GM18499 (cell line): ENCODE results near the gene STK24.

Source experiments
- ATAC-seq: cut with Tn5 transposase; IDR thresholded peaks from one replicate; pipeline ENCODE4 v1.9.1; 2021; ENCODE audit warnings: moderate number of reproducible peaks; ENCODE audit not compliant: insufficient read depth, unreplicated experiment

Gene STK24

DNA sequence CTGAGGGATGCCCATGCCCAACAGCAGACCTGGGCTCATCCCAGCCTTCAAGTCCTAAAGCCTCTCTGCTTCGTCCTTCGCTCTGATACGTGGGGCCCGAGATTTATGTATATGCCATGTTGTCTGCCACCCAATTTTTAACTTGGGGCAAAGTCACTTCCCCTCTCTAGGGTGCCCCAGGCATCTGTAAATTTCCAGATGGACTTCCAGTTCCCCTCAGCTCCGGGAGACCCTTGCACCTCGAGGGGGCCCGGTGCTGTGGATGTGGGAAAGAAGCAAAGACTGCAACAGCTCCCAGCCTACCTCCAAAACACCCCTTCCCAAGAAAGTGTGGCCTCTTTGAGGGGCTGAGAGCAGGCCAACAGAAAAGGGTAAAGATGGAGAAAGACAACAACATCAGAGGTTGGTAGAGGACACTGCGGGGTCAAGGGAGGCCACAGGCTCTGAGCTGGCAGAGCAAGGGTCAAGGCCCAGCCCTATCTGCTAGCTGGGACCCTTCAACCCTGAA, 97.4 kb downstream of the STK24 start:
- ATAC-seq, result no peak

DNA sequence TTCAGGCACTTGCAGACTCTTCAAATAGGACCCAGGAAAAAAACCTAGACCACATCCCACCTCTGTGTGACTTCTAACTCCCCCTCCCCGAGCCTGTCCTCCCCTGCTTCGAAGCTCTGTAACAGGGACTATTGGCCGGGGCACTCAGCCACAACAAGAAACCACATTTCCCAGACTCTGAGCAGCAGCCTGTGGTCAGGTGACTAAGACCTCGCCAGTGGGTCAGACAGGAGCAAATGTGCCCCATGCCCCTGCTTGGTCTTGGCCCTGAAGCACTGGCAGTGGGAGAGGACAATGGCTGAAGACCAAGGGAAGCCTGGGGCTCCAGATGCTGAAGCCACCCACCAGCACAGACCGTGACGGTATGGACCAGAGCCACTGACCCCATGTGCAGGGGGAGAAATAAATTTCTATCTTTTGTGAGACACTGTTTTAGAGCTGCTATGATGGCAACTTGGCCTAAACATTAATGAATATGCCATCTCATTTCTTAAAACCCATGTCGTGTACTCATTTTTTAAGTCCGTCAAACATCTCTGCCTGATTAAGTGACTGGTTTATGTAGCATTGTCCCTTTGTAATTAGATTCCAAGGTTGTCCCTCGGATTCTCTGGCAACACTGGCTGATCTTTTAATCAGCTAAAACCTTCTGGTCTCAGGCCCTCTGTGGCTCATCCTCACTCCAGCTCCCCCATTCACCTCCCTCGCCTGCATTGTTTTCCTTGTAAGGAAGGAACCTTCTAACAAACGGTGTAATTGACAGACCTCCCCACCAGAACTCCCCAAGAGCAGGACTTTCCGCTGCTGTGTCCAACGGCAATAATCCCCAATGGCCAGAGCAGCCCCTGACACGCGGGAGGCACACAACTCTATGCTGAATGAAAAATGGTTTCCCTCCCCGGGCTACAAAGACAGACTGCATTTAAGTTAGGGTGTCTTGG, 98.4 kb downstream of the STK24 start:
- no peak for ATAC-seq

DNA sequence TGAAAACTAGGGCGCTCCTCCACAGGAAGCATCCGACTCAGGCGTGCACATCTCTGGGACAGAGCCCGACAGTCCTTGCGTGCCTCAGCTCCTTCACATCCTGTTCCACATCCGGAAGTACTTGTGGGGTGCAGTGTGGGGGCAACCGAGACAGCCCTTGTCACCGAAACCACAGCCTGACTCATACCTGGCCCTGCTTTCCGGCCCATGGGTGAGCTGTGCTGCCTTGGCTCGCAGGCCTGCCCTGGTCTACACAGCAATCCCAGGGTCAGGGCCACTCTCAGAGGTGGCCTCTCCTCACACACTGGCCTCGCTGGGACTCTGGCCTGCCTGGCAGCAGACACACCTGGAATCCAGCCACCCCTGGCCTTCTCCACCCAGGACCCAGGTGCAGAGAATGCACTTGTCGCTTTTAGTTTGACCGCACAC, 100.4 kb downstream of the STK24 start:
- peak; percentile 87 for ATAC-seq

DNA sequence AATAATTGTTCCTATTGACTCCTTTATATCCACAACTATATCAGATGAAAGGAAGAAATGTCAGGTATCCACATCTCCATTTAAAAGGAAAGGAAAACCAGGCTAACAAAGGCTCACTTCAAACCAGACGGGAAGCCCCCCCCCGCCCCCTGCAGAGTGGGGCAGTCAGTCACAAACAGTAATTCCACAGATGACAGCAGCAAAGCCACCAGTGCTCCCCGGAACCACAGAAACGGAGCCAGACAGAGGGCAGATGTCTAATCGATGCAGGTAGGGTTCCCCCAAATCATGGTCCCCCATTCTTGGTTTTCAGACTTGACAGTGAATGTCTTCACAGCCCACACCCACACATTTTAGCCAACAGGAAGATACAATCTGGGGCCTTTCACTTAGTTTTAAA, 100.8 kb downstream of the STK24 start:
- peak; percentile 17 for ATAC-seq

DNA sequence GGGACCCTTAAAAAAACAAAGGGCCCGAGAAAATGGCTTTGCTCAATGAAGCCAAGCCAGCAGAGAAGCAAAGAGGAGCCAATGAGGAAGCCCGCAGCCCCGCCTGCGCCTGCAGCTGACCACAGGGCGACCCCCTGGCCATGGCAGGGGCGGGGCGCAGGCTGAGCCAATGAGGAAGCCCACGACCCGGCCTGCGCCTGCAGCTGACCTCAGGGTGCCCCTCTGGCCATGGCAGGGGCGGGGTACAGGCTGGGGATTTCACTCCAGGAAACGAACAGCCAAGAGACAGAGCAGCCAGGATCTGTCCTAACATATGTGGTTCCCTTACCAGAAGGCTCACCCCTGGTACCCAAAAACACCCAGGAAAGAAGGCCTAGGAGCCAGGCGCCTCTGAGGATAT, 101.4 kb downstream of the STK24 start:
- ATAC-seq, result no peak

DNA sequence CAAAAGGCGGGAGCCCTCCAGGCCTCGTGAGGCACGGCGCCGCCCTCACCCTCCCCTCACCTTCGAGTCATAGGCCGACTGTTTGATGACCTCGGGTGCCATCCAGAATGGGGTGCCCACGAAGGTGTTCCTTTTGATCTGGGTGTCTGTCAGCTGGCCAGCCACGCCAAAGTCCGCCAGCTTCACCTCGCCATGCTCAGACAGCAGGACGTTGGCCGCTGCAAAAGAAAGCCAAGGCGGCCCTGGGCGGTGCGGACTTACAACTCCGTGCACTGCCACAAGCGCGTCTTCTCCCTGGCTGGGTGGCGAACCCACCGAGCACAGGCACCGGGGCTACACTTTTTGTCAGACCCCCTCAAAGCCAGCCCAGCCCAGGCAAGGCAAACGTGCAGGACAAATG, 102.1 kb downstream of the STK24 start:
- ATAC-seq, result no peak

DNA sequence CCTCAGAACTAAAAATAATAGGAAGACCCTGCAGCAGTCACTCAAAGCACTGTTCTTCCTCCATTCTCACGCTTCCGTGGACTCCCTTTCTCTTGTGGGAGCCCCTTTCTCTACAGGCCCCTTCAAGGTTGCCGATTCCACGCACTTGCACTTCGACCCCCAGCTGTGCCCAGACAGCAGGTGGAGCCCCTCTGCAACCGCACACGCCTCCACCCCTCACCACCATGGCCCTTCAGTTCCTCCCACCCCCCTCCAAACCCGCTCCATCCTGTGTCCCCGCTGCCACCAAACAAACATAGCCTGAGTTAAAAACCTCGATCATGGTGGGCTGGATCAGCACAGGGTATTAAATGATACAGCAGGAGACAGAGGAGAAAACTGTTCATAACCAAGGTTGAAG, 102.6 kb downstream of the STK24 start:
- no peak for ATAC-seq

DNA sequence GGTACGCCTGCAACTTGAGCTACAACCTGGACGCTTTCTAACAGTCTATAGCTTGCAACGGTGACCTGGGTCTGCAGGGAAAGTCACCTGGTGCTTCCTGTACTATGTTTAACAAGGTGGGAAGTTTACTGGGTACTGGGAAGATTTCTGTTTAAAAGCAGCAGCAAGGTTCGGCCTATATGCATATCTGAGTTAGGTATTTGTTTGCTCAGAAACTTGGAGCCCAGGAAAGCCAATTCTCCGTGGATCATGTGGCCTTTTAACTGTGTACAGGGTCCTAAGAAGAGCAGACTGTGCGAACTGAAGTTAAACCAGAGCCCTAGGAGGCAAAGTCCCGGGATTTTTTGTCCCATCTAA, 103.1 kb downstream of the STK24 start:
- ATAC-seq, result no peak

DNA sequence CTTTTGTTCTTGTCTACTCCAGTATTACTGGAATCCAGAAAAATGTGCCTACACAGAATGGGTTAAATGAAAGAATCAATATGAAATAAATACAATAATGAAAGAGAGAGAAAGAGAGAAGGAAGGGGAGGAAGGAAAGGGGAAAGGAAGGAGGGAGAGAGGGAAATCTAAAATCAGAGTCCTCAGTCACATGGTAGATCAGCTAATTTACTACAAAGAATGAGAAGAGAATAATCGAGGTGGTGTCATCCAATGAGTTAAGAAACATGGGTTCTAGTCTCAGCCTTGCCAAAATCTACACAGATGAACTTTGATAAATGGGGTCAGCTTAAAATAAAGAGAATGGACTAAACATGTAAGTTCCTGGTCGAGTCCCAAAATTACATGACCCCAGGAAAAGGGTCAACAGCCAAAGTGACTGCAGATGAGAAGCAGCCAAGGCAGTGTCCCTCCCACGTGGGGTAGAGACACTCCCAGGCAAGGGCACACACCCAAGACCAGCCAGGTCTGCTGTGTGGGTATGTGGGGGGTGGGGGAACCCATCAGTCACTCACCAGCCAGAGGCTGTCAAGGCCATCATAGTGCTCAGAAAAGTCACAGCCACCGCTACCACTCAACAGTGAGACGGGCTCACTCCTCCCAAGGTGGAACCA, 103.6 kb downstream of the STK24 start:
- no peak for ATAC-seq

DNA sequence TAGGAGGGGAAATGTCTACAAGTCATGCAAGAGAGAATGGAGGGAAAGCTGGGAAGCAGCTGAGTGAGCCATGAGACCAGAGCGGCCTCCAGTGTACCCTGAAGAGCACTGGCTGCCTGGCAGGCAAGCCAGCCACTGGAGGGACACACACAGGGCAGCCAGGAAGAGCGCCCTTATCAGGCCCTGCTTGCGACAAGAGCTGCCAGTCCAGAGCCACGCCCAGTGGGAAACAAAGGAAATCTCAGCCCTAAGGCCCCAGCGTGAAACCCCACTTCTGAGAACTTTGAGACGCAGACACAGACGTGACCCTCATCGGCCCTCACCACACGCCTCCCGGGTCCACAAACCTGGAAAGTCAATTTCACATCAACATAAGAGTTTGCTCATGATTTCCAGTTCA, 105.0 kb downstream of the STK24 start:
- ATAC-seq, result no peak

DNA sequence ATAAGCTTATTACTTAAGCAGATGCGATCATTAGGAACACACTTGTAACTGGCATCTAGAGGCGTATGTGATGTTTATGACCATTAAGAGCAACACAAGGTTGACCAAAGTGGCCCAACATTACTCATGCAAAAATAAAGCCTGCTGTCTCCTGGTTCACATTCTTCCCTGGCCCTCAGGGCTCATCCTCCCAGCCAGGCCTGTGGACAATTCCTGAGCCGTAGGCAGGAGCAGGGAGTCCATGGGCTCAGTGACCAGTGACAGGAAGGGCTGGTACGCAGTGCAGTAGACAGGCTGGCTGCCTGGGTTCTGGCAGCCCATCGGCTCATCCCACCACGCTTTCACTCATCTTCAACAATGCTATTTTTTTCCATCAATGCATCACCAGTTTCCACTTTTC, 106.0 kb downstream of the STK24 start:
- ATAC-seq, result no peak

DNA sequence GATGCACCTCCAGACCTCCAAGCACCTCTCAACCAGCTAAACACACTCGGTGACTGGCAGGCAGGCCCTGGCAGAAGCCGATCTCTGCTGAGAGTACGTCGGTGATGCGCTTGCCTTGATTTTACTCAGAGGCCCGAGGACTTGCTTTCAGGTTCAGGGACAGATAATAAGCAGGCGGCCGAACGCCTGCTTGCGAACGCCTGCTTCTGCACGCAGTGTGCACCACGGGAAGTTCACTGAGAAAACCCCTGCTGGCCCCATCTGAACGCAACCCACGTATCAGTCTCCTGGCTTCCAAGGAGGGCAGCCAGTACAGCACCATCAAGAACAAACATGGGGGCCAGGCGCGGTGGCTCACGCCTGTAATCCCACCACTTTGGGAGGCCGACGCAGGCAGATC, 108.0 kb downstream of the STK24 start:
- no peak for ATAC-seq

DNA sequence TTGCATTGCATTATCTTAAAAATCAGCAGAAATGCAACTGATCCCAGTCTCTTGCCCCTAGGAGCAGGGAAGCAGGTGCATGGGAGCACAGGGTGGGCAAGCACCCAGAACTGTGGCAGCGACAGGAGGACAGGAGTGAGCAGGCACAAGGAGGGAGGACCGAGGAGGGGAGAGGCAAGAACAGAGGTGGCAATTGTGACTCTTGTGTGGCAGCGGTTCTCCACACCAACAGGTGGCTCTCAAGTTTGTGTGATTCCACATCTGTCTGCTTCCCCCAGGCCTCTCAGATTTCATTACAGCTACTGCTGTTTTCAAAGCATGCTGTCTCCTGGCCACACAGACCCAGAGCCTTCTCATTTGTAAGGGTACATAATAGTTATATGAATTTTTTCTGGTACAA, 108.5 kb downstream of the STK24 start:
- ATAC-seq, result no peak

DNA sequence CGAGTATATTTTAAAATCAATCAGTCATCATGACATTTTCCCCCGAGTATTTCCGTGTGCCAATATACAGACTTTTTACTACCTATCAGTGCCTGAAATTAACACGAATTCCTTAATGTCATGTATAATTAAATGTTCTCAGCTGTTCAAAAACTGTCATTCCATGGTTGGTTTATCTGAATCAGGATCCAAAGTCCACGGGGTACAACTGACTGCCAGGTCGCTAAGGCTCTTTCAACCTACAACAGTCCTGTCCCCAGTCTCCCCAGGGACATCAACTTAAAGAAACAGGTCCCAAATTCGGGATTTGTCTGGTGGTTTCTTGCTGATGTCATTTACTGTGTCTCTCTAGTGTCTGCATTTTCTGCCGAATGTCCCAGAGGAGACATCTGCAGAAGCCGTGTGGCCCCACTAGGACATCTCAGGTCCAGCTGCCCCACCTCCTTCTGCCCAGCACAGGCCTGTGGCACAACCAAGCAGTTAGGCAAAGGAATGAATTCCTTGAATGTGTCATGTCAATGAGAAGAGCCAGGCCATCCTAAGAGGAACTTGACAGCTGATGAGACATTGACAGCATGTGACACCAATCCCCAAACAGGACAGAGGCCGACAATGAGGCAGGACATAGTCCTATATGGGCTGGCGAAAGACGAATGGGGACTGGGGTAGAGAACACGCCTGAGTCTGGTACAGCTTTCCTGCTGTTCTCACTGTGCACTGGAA, 109.5 kb downstream of the STK24 start:
- no peak for ATAC-seq

DNA sequence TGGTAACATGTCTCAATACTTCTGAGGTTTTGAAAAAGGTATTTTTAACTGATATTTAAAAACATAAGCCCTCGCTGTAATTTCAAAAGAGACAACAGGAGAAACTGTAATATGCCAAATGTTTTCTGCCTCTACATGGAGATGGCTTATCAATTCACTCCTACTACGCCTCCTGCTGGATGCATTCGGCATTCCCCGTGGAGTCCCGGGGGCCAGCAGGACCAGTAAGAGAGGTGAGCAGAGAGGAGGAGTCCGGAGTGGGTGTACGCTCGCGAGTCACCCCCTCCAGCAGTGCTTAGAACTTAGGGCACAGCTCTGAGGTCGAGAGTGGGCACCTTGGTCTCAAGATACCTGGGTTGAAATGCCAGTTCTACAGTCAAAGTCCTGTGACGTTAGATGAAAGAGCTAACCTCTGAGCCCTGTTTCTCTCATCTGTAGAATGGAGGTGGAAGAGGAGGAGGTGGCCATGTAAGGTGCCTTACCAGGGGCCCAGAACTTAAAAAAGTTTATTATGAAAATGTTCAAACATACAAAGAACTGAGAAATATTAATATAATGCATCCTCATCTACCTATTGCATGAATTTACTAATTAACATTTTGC, 110.2 kb downstream of the STK24 start:
- ATAC-seq, result no peak

DNA sequence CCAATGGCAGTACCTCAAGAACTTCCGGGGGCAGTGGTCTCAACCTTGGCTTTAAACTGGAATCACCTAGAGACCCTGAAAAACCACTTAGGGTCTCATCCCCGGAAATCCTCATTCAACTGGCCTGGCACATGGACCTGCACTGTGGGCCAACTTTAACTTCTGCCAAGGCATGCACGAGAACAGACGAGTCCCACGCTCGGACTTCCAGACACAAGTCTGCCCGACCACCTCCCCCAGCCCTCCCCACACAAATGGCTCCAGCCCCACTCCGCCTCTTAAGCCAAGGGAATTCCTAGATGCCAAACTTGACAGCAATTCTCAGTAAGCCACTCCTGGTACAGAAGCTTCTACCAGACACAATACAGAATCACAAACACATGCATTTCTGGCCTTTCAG, 114.0 kb downstream of the STK24 start:
- ATAC-seq, result no peak

DNA sequence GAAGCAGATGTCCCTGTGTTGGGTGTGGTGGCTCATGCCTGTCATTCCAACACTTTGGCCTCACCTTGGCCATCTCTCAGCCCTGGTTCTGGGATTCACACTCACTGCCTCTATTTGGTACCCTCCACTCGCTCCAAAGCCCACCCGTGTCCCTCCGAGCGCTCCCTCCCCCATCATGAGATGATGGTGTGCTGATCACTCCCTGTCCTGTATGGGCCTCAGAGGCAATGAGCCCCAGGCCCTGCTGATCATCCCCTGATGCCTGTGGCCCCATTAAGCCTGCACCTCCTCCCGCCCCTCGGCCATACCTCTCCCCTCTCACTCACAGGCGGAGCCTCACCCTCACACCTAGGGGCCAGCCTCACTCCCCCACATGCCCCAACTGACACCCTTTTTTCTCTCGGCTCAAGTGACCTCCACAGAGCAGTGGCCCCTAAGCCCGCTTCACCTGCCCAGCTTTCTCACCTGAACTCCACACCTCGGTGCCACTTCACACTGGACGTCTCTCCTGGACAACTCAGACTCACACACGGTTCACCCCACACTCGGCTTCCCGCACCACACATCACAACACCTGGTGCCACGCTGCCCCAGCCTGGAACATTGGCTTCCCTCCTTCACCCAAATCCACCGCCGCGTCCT, 114.5 kb downstream of the STK24 start:
- no peak for ATAC-seq

DNA sequence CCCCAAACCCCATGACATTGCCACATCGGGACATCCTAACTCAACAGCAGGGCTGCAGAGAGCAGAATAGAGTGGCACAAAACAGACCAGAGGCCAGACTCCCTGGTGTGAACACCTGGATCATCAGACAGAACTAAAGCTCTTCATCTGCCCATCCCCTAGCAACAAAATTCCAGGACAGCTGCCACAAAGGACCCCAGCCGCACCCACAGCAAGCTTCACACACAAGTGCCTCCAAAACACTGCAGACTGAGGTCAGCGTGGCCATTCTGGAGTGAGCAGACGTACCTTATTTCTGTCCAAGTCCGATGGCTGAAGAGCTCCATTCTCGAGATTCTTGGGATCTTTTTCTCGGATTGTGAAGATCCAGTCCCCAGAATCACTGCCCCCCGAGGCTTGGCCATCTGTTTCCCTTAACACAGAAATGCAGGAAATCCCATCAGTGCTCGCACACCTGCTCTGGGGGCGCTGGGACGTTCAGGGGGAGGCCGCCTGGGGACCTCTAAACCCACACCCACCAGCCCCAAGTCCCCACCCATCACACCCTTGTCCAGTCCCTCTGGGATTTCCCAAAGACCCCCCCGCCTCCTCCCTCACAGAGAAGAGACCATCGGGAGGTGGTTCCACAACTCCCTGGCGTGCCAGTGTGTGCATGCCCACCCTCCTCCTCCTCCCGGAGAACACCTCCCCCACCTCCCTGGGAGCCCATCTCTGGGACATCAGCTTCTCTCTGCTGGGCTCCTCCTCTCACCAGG, 115.2 kb downstream of the STK24 start:
- no peak for ATAC-seq

DNA sequence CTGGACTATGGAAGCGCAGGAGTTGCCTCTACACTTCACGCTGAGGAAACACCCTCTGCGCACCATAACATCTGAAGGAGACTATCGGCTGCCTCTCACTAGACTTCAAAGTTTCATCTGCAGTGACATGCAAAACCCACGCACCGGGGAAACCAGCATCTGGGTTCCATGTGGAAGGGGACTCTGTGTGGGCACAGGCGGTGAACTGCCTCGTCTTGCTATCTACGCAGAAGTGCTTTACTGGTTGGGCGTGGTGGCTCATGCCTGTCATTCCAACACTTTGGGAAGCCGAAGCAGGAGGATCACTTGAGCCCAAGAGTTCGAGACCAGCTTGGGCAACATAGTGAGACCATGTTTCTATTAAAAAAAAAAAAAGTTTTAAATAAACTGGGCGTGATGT, 116.4 kb downstream of the STK24 start:
- ATAC-seq, result no peak
